Measurements from ENCODE around the gene DIP2B.
"Not testable (repeated sequence)": the region's sequence is repeated elsewhere in the genome, so short reads cannot be mapped to it uniquely, and the experiment has no call there.

The DIP2B gene

DNA sequence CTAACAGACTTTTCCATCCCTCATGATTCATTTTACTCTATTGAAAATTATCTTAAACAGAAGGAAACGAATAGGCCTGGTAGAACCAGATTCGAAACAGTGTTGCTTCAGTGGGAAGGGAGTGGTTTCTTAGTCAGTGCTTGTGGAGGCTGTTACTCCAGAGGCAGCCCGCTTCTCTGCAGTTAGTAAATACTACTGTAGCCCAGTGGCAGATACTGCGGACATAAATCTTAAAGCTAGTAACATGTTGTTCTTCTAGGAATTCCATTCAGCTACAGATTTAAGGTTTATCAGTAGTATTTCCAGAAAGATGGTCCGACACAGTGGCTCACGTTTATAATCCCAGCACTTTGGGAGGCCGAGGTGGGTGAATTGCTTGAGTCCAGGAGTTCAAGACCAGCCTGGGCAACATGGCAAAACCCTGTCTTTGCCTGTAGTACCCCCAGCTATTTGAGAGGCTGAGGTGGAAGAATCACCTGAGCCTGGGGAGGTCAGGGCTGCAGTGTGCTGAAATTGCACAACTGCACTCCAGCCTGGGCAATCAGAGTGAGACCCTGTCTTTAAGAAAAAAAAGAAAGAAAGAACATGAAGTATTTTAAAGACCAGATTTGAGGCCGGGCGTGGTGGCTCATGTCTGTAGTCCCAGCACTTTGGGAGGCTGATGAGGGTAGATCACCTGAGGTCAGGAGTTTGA lies 45.9 kb downstream of the DIP2B start:
- TF ChIP-seq, protein P1, sequence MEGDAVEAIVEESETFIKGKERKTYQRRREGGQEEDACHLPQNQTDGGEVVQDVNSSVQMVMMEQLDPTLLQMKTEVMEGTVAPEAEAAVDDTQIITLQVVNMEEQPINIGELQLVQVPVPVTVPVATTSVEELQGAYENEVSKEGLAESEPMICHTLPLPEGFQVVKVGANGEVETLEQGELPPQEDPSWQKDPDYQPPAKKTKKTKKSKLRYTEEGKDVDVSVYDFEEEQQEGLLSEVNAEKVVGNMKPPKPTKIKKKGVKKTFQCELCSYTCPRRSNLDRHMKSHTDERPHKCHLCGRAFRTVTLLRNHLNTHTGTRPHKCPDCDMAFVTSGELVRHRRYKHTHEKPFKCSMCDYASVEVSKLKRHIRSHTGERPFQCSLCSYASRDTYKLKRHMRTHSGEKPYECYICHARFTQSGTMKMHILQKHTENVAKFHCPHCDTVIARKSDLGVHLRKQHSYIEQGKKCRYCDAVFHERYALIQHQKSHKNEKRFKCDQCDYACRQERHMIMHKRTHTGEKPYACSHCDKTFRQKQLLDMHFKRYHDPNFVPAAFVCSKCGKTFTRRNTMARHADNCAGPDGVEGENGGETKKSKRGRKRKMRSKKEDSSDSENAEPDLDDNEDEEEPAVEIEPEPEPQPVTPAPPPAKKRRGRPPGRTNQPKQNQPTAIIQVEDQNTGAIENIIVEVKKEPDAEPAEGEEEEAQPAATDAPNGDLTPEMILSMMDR (IDR thresholded peaks at IDR 0.05; ENCODE audit: low read depth, low read length), result no peak
- no peak for DNase-seq (ENCODE audit: extremely low read depth, low read depth)

DNA sequence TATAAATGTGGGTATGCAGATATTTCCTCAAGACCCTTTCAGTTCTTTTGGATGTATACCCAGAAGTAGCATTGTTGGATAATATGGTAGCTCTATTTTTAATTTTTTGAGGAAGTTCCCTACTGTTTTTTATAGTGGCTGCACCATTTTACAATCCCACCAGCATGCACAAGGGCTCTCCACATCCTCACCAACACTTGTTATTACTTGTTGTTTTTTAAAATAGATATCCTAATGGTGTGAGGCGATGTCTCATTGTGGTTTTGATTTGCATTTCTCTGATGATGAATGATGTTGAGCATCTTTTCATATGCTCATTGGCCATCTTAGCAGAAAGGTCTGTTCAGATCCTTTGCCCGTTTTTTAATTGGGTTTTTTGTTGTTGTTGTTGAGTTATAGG lies 47.1 kb downstream of the DIP2B start:
- TF ChIP-seq, protein P1 (IDR thresholded peaks at IDR 0.05; ENCODE audit: low read depth, low read length), result no peak
- DNase-seq (ENCODE audit: extremely low read depth, low read depth), result no peak

DNA sequence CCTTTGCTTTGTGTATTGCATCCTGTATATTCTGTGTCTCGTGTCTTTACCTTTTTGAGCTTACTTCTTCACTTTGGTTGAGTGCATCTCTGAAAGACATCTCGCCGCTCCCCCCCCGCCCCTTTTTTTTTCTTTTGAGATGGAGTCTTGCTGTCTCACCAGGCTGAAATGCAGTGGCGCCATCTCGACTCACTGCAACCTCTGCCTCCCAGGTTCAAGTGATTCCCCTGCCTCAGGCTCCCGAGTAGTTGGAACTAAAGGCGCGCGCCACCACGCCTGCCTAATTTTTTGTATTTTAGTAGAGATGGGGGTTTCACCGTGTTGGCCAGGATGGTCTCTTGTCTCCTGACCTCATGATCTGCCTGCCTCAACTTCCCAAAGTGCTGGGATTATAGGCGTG lies 49.9 kb downstream of the DIP2B start:
- TF ChIP-seq, protein P1 (IDR thresholded peaks at IDR 0.05; ENCODE audit: low read depth, low read length), result no peak

DNA sequence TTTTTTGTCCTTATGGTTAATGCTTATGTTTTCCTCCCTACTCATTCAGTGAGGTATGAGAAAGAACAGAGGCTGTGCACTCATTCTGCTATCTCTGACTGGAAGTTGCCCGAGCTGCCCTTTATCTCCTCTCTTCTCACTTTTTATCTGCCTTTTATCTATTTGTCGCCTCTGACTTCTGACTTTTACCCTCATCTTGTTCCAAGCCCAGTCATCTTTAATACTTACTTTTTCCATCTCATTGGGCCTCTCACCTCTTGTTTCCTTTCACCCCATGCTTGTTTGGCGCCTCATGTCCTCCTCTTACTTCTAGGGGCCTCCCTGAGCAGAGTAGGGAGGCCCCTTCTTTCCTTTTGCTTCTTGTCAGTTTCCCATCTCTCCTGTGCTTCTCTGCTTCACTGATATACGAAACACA lies 50.7 kb downstream of the DIP2B start:
- TF ChIP-seq, protein P1 (IDR thresholded peaks at IDR 0.05; ENCODE audit: low read depth, low read length), result no peak
- no peak for DNase-seq (ENCODE audit: extremely low read depth, low read depth)

More for the DNA sequence above, 49.9 kb downstream of the DIP2B start:
- DNase-seq (ENCODE audit: extremely low read depth, low read depth), result no peak

DNA sequence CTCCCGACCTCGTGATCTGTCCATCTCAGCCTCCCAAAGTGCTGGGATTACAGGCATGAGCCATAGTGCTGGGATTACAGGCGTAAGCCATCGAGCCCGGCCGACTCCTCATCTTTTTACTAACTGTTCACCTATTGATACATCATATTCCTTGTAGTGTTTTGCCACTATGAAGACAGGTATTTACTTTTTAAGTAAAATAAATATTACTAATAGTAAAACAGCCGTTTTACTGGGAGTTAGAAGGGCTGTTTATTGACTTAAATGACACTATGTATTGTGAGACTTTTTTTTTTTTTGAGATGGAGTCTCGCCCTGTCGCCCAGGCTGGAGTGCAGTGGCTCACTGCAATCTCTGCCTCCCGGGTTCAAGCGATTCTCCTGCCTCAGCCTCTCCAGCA lies 51.5 kb downstream of the DIP2B start:
- no peak for DNase-seq (ENCODE audit: extremely low read depth, low read depth)
- TF ChIP-seq, protein P1 (IDR thresholded peaks at IDR 0.05; ENCODE audit: low read depth, low read length), result no peak

DNA sequence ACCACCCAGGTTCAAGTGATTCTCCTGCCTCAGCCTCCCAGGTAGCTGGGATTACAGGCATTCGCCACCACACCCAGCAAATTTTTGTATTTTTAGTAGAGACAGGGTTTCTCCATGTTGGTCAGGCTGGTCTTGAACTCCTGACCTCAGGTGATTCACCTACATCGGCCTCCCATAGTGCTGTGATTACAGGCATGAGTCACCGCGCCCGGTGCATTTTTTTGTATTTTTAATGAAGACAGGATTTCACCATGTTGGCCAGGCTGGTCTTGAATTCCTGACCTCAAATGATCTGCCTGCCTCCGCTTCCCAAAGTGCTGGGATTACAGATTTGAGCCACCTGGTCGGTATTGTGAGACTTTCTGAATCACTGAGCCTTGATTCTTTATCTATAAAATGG lies 52.0 kb downstream of the DIP2B start:
- DNase-seq (ENCODE audit: extremely low read depth, low read depth), result not testable (repeated sequence)

DNA sequence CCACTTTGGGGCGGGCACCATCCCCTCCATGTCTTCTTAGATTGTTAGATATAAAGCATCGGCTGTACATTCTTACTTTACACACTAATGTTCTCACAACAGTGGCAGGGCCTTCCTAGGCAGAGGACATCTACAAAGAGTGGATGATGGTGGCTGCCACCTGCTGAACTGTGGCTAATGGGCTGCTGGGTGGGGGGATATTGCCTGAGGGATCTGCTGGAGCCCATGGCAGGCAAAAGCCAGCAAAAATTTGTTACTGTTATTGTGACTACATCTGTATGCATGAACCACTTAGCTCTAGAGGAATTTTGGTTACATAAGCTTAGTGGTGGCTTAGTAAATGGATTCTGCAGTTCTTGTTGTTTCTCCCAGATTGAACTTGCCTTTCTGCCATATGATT lies 52.6 kb downstream of the DIP2B start:
- no peak for DNase-seq (ENCODE audit: extremely low read depth, low read depth)
- TF ChIP-seq, protein P1 (IDR thresholded peaks at IDR 0.05; ENCODE audit: low read depth, low read length), result no peak

DNA sequence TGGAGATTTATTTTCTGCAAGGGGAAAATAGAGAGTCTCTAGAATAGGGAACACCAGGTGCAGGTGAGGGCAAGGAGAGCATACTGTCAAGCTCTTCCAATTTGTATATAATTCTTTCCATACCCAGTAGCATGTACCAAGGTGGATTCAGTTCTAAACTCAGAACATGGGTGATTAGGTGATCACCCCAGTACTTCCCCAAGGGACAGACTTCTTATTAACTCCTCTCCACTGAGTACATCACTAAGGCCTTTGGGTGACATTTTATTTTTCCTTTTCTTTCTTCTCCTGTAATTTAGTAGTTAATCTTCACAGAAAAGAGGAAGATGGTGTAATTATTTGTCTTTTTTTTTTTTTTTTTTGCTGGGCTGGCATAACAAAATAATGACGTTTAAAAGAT lies 54.2 kb downstream of the DIP2B start:
- TF ChIP-seq, protein P1 (IDR thresholded peaks at IDR 0.05; ENCODE audit: low read depth, low read length), result no peak
- DNase-seq (ENCODE audit: extremely low read depth, low read depth), result no peak

All from AG09319 (cell line).